ENCODE measurements around the gene MKNK1.

- TF ChIP-seq, protein P1, sequence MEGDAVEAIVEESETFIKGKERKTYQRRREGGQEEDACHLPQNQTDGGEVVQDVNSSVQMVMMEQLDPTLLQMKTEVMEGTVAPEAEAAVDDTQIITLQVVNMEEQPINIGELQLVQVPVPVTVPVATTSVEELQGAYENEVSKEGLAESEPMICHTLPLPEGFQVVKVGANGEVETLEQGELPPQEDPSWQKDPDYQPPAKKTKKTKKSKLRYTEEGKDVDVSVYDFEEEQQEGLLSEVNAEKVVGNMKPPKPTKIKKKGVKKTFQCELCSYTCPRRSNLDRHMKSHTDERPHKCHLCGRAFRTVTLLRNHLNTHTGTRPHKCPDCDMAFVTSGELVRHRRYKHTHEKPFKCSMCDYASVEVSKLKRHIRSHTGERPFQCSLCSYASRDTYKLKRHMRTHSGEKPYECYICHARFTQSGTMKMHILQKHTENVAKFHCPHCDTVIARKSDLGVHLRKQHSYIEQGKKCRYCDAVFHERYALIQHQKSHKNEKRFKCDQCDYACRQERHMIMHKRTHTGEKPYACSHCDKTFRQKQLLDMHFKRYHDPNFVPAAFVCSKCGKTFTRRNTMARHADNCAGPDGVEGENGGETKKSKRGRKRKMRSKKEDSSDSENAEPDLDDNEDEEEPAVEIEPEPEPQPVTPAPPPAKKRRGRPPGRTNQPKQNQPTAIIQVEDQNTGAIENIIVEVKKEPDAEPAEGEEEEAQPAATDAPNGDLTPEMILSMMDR (IDR thresholded peaks at IDR 0.05), result no peak
- no peak for TF ChIP-seq ZFX (IDR thresholded peaks at IDR 0.05; ENCODE audit: borderline replicate concordance)
These were observed 73.2 kb downstream of the MKNK1 start for GRCh38 chr1:46530791-46531409.
